ENCODE results near the gene FBXO46.
"Not testable (repeated sequence)": the region's sequence is repeated elsewhere in the genome, so short reads cannot be mapped to it uniquely, and the experiment has no call there.

Gene FBXO46

GRCh38 chr19:45701676-45702075 lies 29.0 kb downstream of the FBXO46 start:
- intact Hi-C loops (cut with DNase I), result no loop called here
- no peak for DNase-seq

- intact Hi-C loops (cut with DNase I), result loop anchor here (5.0 kb wide), 1 partner anchor 111 kb away; the partner anchor contains the start of gene OPA3
- DNase-seq, result peak; percentile 67 to 91 (median 84)
Observed at GRCh38 chr19:45693106-45693788, 37.4 kb downstream of the FBXO46 start.

- intact Hi-C loops (cut with DNase I), result loop anchor here (5.0 kb wide), 1 partner anchor 110 kb away; the partner anchor contains the start of gene OPA3
- peak; percentile 90 to 100 (median 98) for DNase-seq
Observed at GRCh38 chr19:45692187-45693105, 38.2 kb downstream of the FBXO46 start, which contains the start of gene QPCTL. TSS of gene QPCTL (plus strand) at chr19:45692666. CDS start at chr19:45692704, 38 bp downstream.

GRCh38 chr19:45691516-45692186 lies 39.0 kb downstream of the FBXO46 start, which contains the start of gene SNRPD2:
TSS of gene SNRPD2 (minus strand) at chr19:45691953. CDS start at chr19:45691888, 65 bp downstream.
- DNase-seq, result peak; percentile 86 to 98 (median 94)
- intact Hi-C loops (cut with DNase I), result loop anchor here (5.0 kb wide), 1 partner anchor 109 kb away; the partner anchor contains the start of gene OPA3

- DNase-seq, result no peak
- intact Hi-C loops (cut with DNase I), result no loop called here
Observed at GRCh38 chr19:45687599-45687998, 43.1 kb downstream of the FBXO46 start.

- intact Hi-C loops (cut with DNase I); DNase-seq: not testable (repeated sequence)
Observed at GRCh38 chr19:45685045-45685444, 45.7 kb downstream of the FBXO46 start.

GRCh38 chr19:45682908-45683307 lies 47.8 kb downstream of the FBXO46 start:
- intact Hi-C loops (cut with DNase I), result loop anchor here (5.0 kb wide), 1 partner anchor 76 kb away; no protein-coding TSS in a partner anchor
- DNase-seq, result no peak

GRCh38 chr19:45682117-45682516 lies 48.6 kb downstream of the FBXO46 start:
- intact Hi-C loops (cut with DNase I), result loop anchor here (5.0 kb wide), 1 partner anchor 75 kb away; no protein-coding TSS in a partner anchor
- no peak for DNase-seq

GRCh38 chr19:45681391-45682015 lies 49.2 kb downstream of the FBXO46 start:
- DNase-seq, result peak; percentile 78 to 94 (median 88)
- intact Hi-C loops (cut with DNase I), result loop anchor here (5.0 kb wide), 1 partner anchor 74 kb away; no protein-coding TSS in a partner anchor

- intact Hi-C loops (cut with DNase I), result no loop called here
- peak; percentile 45 to 89 (median 72) for DNase-seq
Observed at GRCh38 chr19:45677351-45678230, 53.1 kb downstream of the FBXO46 start.

- intact Hi-C loops (cut with DNase I), result no loop called here
- peak in 34 of 42 donors; percentile 16 to 75 (median 44) for DNase-seq
Observed at GRCh38 chr19:45676851-45677263, 53.8 kb downstream of the FBXO46 start.

GRCh38 chr19:45674946-45675345 lies 55.8 kb downstream of the FBXO46 start:
- intact Hi-C loops (cut with DNase I), result no loop called here
- no peak for DNase-seq

GRCh38 chr19:45670670-45671453 lies 59.8 kb downstream of the FBXO46 start:
- DNase-seq, result peak; percentile 55 to 92 (median 76)
- intact Hi-C loops (cut with DNase I), result no loop called here

GRCh38 chr19:45668342-45668871 lies 62.3 kb downstream of the FBXO46 start:
- DNase-seq, result peak in 3 of 42 donors; percentile 11 to 52 (median 33)
- intact Hi-C loops (cut with DNase I), result no loop called here

GRCh38 chr19:45667620-45668341 lies 62.9 kb downstream of the FBXO46 start, which contains the start of gene GIPR:
TSS of gene GIPR (plus strand) at chr19:45668221. CDS start at chr19:45669521, 1,300 bp downstream.
- peak in 38 of 42 donors; percentile 19 to 71 (median 44) for DNase-seq
- intact Hi-C loops (cut with DNase I), result no loop called here

Measured in head of caudate nucleus (tissue), 42 donors.